Loucy (cell line): ENCODE measurements around the gene LPP.

Experiments
- EZH2phosphoT487 ChIP-seq: fragments of 200-600 bp; IDR thresholded peaks from 2 replicates; pipeline ENCODE4 v1.6.1; 2018; ENCODE audit warnings: antibody characterized with exemption, mild to moderate bottlenecking, moderate library complexity, borderline replicate concordance
- TF ChIP-seq, protein P1 (sequence below): fragments of 200-600 bp; sonication (generic); conservative IDR thresholded peaks from 2 replicates; pipeline ENCODE4 v1.5.1; 2014; ENCODE audit warnings: mild to moderate bottlenecking, antibody characterized with exemption, low read length

DNA sequence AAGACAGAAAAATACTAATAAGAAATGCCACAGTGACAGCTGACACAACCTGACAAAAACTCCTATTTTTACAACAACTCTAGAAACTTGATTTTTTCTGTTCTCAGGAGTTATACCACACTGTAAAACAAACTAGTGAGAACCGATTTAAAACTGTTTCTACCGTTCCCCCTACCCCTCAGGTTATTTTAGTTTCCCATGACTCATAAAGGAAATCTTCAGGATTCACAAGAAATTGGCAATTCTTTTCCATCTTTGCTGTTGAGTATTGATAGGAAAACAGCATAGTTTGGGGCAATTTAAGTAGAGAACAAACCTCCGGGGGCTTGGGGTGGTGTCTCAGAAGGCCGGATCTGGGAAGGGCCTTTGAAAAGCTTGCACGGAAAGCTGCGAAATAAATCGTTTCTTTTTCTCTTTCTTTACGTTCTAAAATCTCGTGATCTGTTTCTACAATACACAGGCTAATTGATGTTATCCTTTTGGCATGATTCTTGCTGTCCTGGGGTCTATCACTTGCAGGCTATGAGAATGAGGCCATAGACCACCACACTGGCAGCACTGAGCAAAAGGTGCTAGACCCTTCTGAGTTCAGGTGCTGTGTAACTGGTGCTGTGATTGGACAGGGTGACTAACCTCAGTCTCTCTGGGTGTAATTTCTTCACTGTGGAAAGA, 89.3 kb downstream of the LPP start:
- TF ChIP-seq, protein P1, sequence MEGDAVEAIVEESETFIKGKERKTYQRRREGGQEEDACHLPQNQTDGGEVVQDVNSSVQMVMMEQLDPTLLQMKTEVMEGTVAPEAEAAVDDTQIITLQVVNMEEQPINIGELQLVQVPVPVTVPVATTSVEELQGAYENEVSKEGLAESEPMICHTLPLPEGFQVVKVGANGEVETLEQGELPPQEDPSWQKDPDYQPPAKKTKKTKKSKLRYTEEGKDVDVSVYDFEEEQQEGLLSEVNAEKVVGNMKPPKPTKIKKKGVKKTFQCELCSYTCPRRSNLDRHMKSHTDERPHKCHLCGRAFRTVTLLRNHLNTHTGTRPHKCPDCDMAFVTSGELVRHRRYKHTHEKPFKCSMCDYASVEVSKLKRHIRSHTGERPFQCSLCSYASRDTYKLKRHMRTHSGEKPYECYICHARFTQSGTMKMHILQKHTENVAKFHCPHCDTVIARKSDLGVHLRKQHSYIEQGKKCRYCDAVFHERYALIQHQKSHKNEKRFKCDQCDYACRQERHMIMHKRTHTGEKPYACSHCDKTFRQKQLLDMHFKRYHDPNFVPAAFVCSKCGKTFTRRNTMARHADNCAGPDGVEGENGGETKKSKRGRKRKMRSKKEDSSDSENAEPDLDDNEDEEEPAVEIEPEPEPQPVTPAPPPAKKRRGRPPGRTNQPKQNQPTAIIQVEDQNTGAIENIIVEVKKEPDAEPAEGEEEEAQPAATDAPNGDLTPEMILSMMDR: no peak
- no peak for TF ChIP-seq EZH2phosphoT487
